Nephron progenitor cell (in vitro differentiated cells): ENCODE measurements around the gene SARDH.

ENCODE experiments used
- DNase-seq: peaks from one replicate; pipeline ENCODE4 v3.0.0; 2021
- H3K27ac Mint-ChIP-seq: 2 replicates; pipeline ENCODE4 v1.8.0; 2021; ENCODE audit warnings: mild to moderate bottlenecking, moderate library complexity, mixed read lengths
- H3K27me3 Mint-ChIP-seq: 2 replicates; pipeline ENCODE4 v1.8.0; 2021; ENCODE audit warnings: mild to moderate bottlenecking, low read depth, mixed read lengths; ENCODE audit not compliant: poor library complexity
- H3K36me3 Mint-ChIP-seq: 2 replicates; pipeline ENCODE4 v1.8.0; 2021; ENCODE audit warnings: low read depth, mixed read lengths
- H3K4me1 Mint-ChIP-seq: 2 replicates; pipeline ENCODE4 v1.8.0; 2021; ENCODE audit warnings: mixed read lengths
- H3K4me3 Mint-ChIP-seq: 2 replicates; pipeline ENCODE4 v1.8.0; 2021; ENCODE audit warnings: mild to moderate bottlenecking, moderate library complexity, mixed read lengths
- H3K9me3 Mint-ChIP-seq: 2 replicates; pipeline ENCODE4 v1.8.0; 2021; ENCODE audit warnings: mild to moderate bottlenecking, moderate library complexity, mixed read lengths
- CTCF ChIP-seq: fragments of 200-600 bp; sonication (generic); IDR thresholded peaks from 2 replicates; pipeline ENCODE4 v1.5.0; 2021; ENCODE audit warnings: antibody characterized with exemption

The SARDH gene

GRCh38 chr9:133643362-133643755 lies 94.8 kb downstream of the SARDH start:
- H3K27ac Mint-ChIP-seq, result no peak overlapping the region
- H3K4me1 Mint-ChIP-seq, result peaks cover 23% of the 10 kb centered on the region
- no peak for DNase-seq
- H3K9me3 Mint-ChIP-seq, result no peaks in the 10 kb centered on the region
- no peak overlapping the region for H3K4me3 Mint-ChIP-seq
- TF ChIP-seq CTCF, result no peak
- no peaks in the 10 kb centered on the region for H3K36me3 Mint-ChIP-seq
- H3K27me3 Mint-ChIP-seq, result peaks cover 6% of the 10 kb centered on the region

GRCh38 chr9:133642708-133643361 lies 95.3 kb downstream of the SARDH start:
- H3K9me3 Mint-ChIP-seq, result no peaks in the 10 kb centered on the region
- peaks cover 28% of the 10 kb centered on the region for H3K4me1 Mint-ChIP-seq
- no peak overlapping the region for H3K4me3 Mint-ChIP-seq
- DNase-seq, result no peak
- no peak for TF ChIP-seq CTCF
- no peak overlapping the region for H3K27ac Mint-ChIP-seq
- H3K27me3 Mint-ChIP-seq, result peaks cover 8% of the 10 kb centered on the region
- no peaks in the 10 kb centered on the region for H3K36me3 Mint-ChIP-seq

GRCh38 chr9:133641861-133642595 lies 96.1 kb downstream of the SARDH start:
- Mint-ChIP-seq H3K27me3 (peaks cover 11% of the 10 kb centered on the region), H3K4me1 (peaks cover 28% of the 10 kb centered on the region), H3K27ac (no peak overlapping the region), H3K4me3 (no peak overlapping the region), H3K9me3 (no peaks in the 10 kb centered on the region), H3K36me3 (no peaks in the 10 kb centered on the region)
- no peak for TF ChIP-seq CTCF
- no peak for DNase-seq

GRCh38 chr9:133641396-133641655 lies 96.8 kb downstream of the SARDH start:
- H3K4me3 Mint-ChIP-seq, result no peak overlapping the region

GRCh38 chr9:133640580-133641395 lies 97.4 kb downstream of the SARDH start:
- Mint-ChIP-seq H3K9me3 (no peaks in the 10 kb centered on the region), H3K4me1 (peaks cover 32% of the 10 kb centered on the region), H3K27me3 (peaks cover 14% of the 10 kb centered on the region), H3K27ac (no peak overlapping the region), H3K4me3 (no peak overlapping the region), H3K36me3 (no peaks in the 10 kb centered on the region)
- no peak for TF ChIP-seq CTCF
- no peak for DNase-seq

More at GRCh38 chr9:133641396-133641655, 96.8 kb downstream of the SARDH start:
- DNase-seq, result no peak
- H3K27ac Mint-ChIP-seq, result no peak overlapping the region
- no peaks in the 10 kb centered on the region for H3K9me3 Mint-ChIP-seq
- no peak for TF ChIP-seq CTCF
- H3K4me1 Mint-ChIP-seq, result peaks cover 31% of the 10 kb centered on the region
- H3K36me3 Mint-ChIP-seq, result no peaks in the 10 kb centered on the region
- H3K27me3 Mint-ChIP-seq, result peaks cover 17% of the 10 kb centered on the region
